Progenitor cell of endocrine pancreas (in vitro differentiated cells): Measurements from ENCODE around the gene SH3BP1. TPM values are rescaled to one million over a fixed set of nuclear protein-coding genes. Genes with fewer than 3 reads are reported as not detected.

Experiments
- DNase-seq: peaks from one replicate; pipeline ENCODE4 v3.0.0; 2021; ENCODE audit warnings: low spot score; ENCODE audit not compliant: unreplicated experiment
- H3K27ac Mint-ChIP-seq: 2 replicates; pipeline ENCODE4 v1.8.0; 2021; ENCODE audit warnings: mild to moderate bottlenecking, moderate library complexity, mixed read lengths
- H3K27me3 Mint-ChIP-seq: 2 replicates; pipeline ENCODE4 v1.8.0; 2021; ENCODE audit warnings: mixed read lengths
- H3K36me3 Mint-ChIP-seq: 2 replicates; pipeline ENCODE4 v1.8.0; 2022; ENCODE audit warnings: mixed read lengths; ENCODE audit not compliant: insufficient read depth
- H3K4me1 Mint-ChIP-seq: 2 replicates; pipeline ENCODE4 v1.8.0; 2021; ENCODE audit warnings: low read depth, mixed read lengths
- H3K4me3 Mint-ChIP-seq: 2 replicates; pipeline ENCODE4 v1.8.0; 2021; ENCODE audit warnings: low read depth, mild to moderate bottlenecking, moderate library complexity, mixed read lengths
- H3K9me3 Mint-ChIP-seq: 2 replicates; pipeline ENCODE4 v1.8.0; 2021; ENCODE audit warnings: low read depth, mixed read lengths
- total RNA-seq: library from RNA; stranded (reverse); gene quantifications from 2 replicates; pipeline ENCODE4 v1.2.1, GENCODE V29; 2021
- TF ChIP-seq, protein P1 (sequence below): fragments of 200-600 bp; sonication (generic); IDR thresholded peaks from one replicate; pipeline ENCODE4 v1.5.0; 2021; ENCODE audit warnings: antibody characterized with exemption, mild to moderate bottlenecking; ENCODE audit not compliant: unreplicated experiment

SH3BP1 gene
- total RNA-seq, 1 donor from 2014 or later: 27.4 TPM

DNA sequence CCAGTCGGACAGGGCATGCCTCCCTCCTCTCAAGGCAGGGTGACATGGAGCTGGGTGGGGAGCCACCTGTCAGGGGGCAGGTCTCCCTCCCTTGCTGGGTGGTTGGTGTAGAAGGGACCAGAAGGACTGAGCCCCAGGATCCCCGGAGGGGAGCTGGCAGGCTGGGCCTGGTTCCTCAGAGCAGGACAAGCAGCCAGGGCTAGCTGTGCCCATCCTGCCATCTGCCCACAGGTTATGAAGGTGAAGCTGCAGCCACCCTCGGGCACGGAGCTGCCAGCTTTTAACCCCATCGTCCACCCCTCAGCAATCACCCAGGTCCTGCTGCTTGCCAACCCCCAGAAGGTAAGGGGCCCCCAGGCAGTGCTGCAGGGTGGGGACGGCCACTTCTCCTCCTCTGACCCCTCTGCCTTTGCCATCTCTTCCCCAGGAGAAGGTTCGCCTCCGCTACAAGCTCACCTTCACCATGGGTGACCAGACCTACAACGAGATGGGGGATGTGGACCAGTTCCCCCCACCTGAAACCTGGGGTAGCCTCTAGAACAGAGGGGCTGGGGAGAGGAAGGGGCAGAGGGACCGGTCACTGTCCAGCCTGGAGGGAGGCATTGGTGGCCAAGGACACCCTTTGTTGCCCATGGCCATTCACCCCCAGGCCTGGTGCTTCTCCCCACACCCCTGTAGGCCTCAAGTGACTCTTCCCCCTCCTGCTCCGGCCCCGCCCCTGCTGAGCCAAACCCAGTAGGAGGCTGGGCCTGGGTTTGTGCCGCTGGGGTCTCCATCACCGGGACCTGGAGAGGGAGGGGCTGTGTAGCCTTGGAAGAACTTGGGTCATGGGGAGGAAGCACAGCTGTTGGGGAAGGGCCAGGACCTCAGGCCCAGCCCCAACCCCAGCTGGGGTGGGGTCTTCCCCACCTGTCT lies 7.0 kb upstream of the SH3BP1 start:
- peaks cover 18% of the 10 kb centered on the region for H3K4me1 Mint-ChIP-seq
- no peak overlapping the region for H3K27ac Mint-ChIP-seq
- DNase-seq: no peak
- no peaks in the 10 kb centered on the region for H3K36me3 Mint-ChIP-seq
- no peak overlapping the region for H3K4me3 Mint-ChIP-seq
- TF ChIP-seq, protein P1, sequence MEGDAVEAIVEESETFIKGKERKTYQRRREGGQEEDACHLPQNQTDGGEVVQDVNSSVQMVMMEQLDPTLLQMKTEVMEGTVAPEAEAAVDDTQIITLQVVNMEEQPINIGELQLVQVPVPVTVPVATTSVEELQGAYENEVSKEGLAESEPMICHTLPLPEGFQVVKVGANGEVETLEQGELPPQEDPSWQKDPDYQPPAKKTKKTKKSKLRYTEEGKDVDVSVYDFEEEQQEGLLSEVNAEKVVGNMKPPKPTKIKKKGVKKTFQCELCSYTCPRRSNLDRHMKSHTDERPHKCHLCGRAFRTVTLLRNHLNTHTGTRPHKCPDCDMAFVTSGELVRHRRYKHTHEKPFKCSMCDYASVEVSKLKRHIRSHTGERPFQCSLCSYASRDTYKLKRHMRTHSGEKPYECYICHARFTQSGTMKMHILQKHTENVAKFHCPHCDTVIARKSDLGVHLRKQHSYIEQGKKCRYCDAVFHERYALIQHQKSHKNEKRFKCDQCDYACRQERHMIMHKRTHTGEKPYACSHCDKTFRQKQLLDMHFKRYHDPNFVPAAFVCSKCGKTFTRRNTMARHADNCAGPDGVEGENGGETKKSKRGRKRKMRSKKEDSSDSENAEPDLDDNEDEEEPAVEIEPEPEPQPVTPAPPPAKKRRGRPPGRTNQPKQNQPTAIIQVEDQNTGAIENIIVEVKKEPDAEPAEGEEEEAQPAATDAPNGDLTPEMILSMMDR: no peak
- H3K27me3 Mint-ChIP-seq: no peaks in the 10 kb centered on the region
- no peaks in the 10 kb centered on the region for H3K9me3 Mint-ChIP-seq

DNA sequence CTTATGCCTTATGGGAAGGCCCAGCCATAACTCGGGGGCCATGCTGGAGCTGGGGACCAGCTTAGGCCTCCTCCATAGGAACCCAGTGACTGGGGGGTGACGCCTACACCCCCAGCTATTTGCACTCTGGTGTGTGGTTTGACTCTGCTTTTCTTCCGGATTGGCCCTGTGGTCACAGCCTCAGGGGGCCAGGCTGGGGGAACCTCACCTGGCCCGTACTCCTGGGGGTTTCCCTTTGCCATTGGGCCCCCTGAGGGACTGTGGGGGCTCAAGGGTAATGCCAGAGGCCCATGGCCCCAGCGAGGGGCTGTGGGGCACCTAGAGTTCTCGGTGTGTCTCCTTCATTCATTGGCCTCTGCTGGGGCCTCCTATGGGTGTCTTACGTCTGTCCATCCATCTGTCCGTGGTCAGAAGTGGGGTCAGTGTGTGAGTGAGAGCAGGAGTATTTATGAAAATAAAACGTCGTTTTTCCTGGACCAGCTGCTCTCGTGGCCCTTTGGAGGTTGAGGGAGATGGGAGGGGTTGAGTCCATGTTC lies 6.3 kb upstream of the SH3BP1 start:
- no peaks in the 10 kb centered on the region for H3K36me3 Mint-ChIP-seq
- no peak for DNase-seq
- no peak overlapping the region for H3K4me3 Mint-ChIP-seq
- TF ChIP-seq, protein P1: no peak
- peaks cover 18% of the 10 kb centered on the region for H3K4me1 Mint-ChIP-seq
- no peaks in the 10 kb centered on the region for H3K27me3 Mint-ChIP-seq
- peak overlapping the region; percentile 73 for H3K27ac Mint-ChIP-seq
- no peaks in the 10 kb centered on the region for H3K9me3 Mint-ChIP-seq

DNA sequence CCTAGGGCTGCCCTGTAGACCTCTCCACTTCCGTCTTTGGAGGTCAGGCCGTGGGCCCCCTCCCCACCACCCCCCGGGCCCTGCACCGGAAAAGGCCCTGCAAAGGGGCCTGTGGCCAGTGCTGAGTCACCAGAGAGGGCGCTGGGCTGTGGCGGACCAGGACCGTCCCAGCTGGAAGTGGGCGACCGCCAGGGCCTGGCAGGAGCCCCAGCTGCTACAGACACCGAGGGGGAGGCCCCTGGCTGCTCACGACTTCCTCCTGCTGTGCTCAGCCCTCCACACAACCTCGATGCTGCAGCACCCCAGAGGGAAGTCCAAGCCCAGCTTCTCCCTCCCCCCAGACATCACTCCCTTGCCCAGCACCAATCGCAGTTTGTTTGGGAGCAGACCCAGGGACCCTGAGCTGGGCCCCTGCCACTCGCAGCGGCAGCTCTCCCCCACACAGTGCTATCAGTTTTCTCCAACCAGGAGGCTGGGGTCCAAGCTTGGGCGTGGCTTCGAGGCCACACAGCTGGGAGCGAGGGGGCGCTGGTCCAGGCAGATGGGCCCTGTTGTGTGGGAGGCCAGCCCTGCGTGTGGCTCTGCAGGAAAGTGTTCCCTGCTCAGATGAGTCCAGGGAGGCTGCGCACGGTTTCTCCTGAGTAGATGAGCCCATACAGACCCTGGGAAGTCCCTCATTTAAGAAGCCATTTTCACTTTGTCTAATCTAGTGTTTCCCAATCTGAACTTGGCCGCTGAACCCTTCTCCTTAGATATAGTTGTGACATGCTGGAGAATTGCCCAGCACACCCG lies 5.6 kb upstream of the SH3BP1 start:
- Mint-ChIP-seq H3K4me3 (peak overlapping the region; percentile 21), H3K36me3 (no peaks in the 10 kb centered on the region), H3K4me1 (peaks cover 20% of the 10 kb centered on the region), H3K9me3 (no peaks in the 10 kb centered on the region), H3K27ac (peak overlapping the region; percentile 88), H3K27me3 (no peaks in the 10 kb centered on the region)
- TF ChIP-seq, protein P1: peak; percentile 32
- peak; percentile 41 for DNase-seq

DNA sequence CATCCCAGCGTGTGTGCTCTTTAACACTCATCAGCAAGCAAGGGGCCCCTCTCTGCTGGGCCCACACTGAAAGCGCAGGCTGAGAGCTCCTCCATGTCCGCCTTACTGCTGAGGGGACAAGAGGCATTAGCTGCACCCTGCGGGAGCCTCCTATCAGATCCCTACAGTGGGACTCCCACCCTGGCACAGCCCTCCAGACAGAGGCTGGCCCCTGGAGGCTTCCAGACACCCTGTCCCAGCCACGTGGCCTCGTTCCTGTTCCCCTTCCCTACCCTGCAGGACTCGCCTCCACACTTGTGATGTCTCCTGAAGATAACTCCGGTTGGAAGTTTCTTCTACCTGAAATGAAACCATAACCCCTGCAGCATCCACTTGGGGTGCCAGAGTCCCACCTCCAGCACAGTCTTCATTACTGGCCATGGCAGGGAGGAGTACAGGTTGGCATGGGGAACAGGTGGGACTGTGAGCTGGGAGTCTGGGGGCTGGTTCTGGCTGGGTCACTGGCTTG lies 5.0 kb upstream of the SH3BP1 start:
- Mint-ChIP-seq H3K4me3 (no peak overlapping the region), H3K36me3 (no peaks in the 10 kb centered on the region), H3K9me3 (no peaks in the 10 kb centered on the region), H3K27ac (peak overlapping the region; percentile 88), H3K4me1 (peaks cover 20% of the 10 kb centered on the region), H3K27me3 (no peaks in the 10 kb centered on the region)
- TF ChIP-seq, protein P1: no peak
- DNase-seq: no peak

DNA sequence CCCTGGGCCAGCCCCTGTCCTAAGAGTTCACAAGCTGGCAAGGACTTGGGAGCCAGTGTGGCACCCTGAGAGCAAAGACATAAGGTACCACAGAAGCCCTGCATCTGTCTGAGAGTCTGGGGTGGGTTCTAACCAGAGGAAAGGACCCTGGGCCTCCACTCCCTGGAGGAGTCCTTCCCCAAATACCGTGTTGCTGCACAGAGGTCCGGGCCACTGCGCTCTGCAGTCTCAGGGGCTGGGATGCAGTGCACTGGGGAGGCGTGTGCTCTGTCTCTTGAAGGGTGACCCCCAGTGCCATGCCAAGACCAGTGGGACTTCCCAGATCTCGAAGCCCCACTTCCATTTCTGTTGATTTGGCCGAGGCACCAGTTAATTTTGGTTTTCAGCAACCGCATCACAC lies 4.3 kb upstream of the SH3BP1 start:
- no peak overlapping the region for H3K27ac Mint-ChIP-seq
- no peaks in the 10 kb centered on the region for H3K36me3 Mint-ChIP-seq
- H3K4me3 Mint-ChIP-seq: no peak overlapping the region
- TF ChIP-seq, protein P1: no peak
- no peak for DNase-seq
- H3K4me1 Mint-ChIP-seq: peaks cover 20% of the 10 kb centered on the region
- no peaks in the 10 kb centered on the region for H3K27me3 Mint-ChIP-seq
- no peaks in the 10 kb centered on the region for H3K9me3 Mint-ChIP-seq
